Endothelial cell of umbilical vein (primary cell): ENCODE measurements around the gene SMARCA2. TPM values are rescaled to one million over a fixed set of nuclear protein-coding genes. Genes with fewer than 3 reads are reported as not detected.
A peak's percentile ranks its signal among the peaks of the same experiment; 100 is the strongest.
"Not testable (repeated sequence)": the region's sequence is repeated elsewhere in the genome, so short reads cannot be mapped to it uniquely, and the experiment has no call there.

Source experiments
- BruUV-seq: library from RNA; stranded (reverse); fragments of 400-500 nt; replicated peaks from 2 replicates; lab custom pipeline; 2021; lab: Mats Ljungman, UMichigan
- CTCF ChIA-PET: fragments of 300-600, 350-600 bp; sonication (Branson Sonifier 250); formaldehyde crosslinking; loops from one replicate; lab custom pipeline; 2021; ENCODE audit warnings: antibody characterized with exemption, inconsistent platforms; lab: Charles Lee
- POLR2A ChIA-PET: fragments of 300-600, 350-600 bp; sonication (Branson Sonifier 250); formaldehyde crosslinking; loops from one replicate; lab custom pipeline; 2021; ENCODE audit warnings: antibody characterized with exemption, inconsistent platforms; lab: Charles Lee
- DNase-seq: peaks from one replicate; pipeline ENCODE4 v3.0.0-alpha.2; 2011; ENCODE audit warnings: low read depth, low spot score
- FAIRE-seq: peaks from 2 replicates; lab custom pipeline; 2011; peaks lifted over from hg19 to GRCh38; lab: Jason Lieb, UNC
- H2AFZ ChIP-seq: 2 replicates; pipeline ENCODE4 v1.6.0; 2012; ENCODE audit warnings: low read depth, low read length, control low read depth, inconsistent platforms
- H3K27ac ChIP-seq: 2 replicates; pipeline ENCODE4 v1.5.1; 2011; ENCODE audit warnings: low read depth, mild to moderate bottlenecking, control low read depth, low read length, moderate library complexity; ENCODE audit not compliant: insufficient read depth
- H3K27me3 ChIP-seq, 2 experiments: 2 replicates each; pipeline versions ENCODE4 v1.6.0 to v1.6.1; 2011; ENCODE audit warnings: low read length in 2 of 2, mixed read lengths in 1 of 2; ENCODE audit not compliant: control insufficient read depth in 2 of 2, insufficient read depth in 2 of 2
- H3K36me3 ChIP-seq, 2 experiments: 2 replicates in 1 of 2; 3 replicates in 1 of 2; pipeline ENCODE4 v1.5.1; 2011; ENCODE audit warnings: low read length in 2 of 2, mild to moderate bottlenecking in 1 of 2, moderate library complexity in 1 of 2; ENCODE audit not compliant: control insufficient read depth in 2 of 2, insufficient read depth in 2 of 2; ENCODE audit errors: extremely low read depth in 1 of 2
- H3K4me1 ChIP-seq: 3 replicates; pipeline ENCODE4 v1.5.1; 2011; ENCODE audit warnings: mild to moderate bottlenecking, low read length; ENCODE audit not compliant: control insufficient read depth, insufficient read depth; ENCODE audit errors: extremely low read depth
- H3K4me2 ChIP-seq: 2 replicates; pipeline ENCODE4 v1.6.1; 2011; ENCODE audit warnings: low read length, control low read depth, mixed read lengths; ENCODE audit not compliant: insufficient read depth
- H3K4me3 ChIP-seq, 3 experiments: fragments of 200-600 bp in 1 of 3; sonication (generic), shearing (Covaris generic) in 1 of 3; replicated peaks in 1 of 3; 2 replicates each; pipeline ENCODE4 v1.5.1; 2011 to 2016; ENCODE audit warnings: control low read depth in 3 of 3, low read length in 3 of 3, mild to moderate bottlenecking in 2 of 3, inconsistent platforms in 1 of 3, low read depth in 1 of 3, moderate library complexity in 1 of 3; ENCODE audit not compliant: insufficient read depth in 1 of 3
- H3K79me2 ChIP-seq: 2 replicates; pipeline ENCODE4 v1.6.0; 2012; ENCODE audit warnings: low read length, inconsistent platforms; ENCODE audit not compliant: control insufficient read depth, insufficient read depth
- H3K9ac ChIP-seq: replicated peaks from 2 replicates; pipeline ENCODE3; 2011; ENCODE audit warnings: low read length, control low read depth; ENCODE audit not compliant: insufficient read depth; ENCODE audit errors: extremely low read depth
- H3K9me1 ChIP-seq: replicated peaks from 3 replicates; pipeline ENCODE4 v1.6.0; 2011; ENCODE audit warnings: mild to moderate bottlenecking, low read length; ENCODE audit not compliant: control insufficient read depth, insufficient read depth; ENCODE audit errors: extremely low read depth
- H3K9me3 ChIP-seq: replicated peaks from 2 replicates; pipeline ENCODE4 v1.5.1; 2012; ENCODE audit warnings: low read length, inconsistent platforms; ENCODE audit not compliant: control insufficient read depth, insufficient read depth
- H4K20me1 ChIP-seq: replicated peaks from 2 replicates; pipeline ENCODE3; 2011; ENCODE audit warnings: mild to moderate bottlenecking, low read length; ENCODE audit not compliant: control insufficient read depth, insufficient read depth; ENCODE audit errors: extremely low read depth
- CTCF ChIP-seq, 2 donors: IDR thresholded peaks; 1 replicate in 1 of 2; 2 replicates in 1 of 2; pipeline ENCODE4 v1.5.1; 2011; ENCODE audit warnings: low read length in 2 of 2, mild to moderate bottlenecking in 2 of 2, moderate library complexity in 2 of 2, control low read depth in 1 of 2, inconsistent platforms in 1 of 2, low read depth in 1 of 2; ENCODE audit not compliant: insufficient read depth in 1 of 2; ENCODE audit errors: extremely low read depth in 1 of 2
- EZH2 ChIP-seq: IDR thresholded peaks from 2 replicates; pipeline ENCODE4 v1.6.1; 2012; ENCODE audit warnings: borderline replicate concordance, low read depth, mild to moderate bottlenecking, moderate library complexity, low read length, inconsistent platforms; ENCODE audit not compliant: severe bottlenecking
- FOS ChIP-seq: IDR thresholded peaks from 2 replicates; pipeline ENCODE4 v1.6.1; 2011; ENCODE audit warnings: mild to moderate bottlenecking, low read length, moderate library complexity, borderline replicate concordance; ENCODE audit not compliant: insufficient read depth
- GATA2 ChIP-seq: IDR thresholded peaks from 2 replicates; pipeline ENCODE4 v1.7.0; 2011; ENCODE audit warnings: low read depth, mild to moderate bottlenecking, moderate library complexity, mixed read lengths, low read length; ENCODE audit not compliant: insufficient read length, insufficient read depth
- JUN ChIP-seq: IDR thresholded peaks from 2 replicates; pipeline ENCODE4 v1.6.1; 2011; ENCODE audit warnings: borderline replicate concordance, low read depth; ENCODE audit not compliant: insufficient read length, insufficient read depth
- MAX ChIP-seq: IDR thresholded peaks from 2 replicates; pipeline ENCODE4 v1.6.1; 2011; ENCODE audit not compliant: insufficient read depth, insufficient read length
- POLR2A ChIP-seq: IDR thresholded peaks from 2 replicates; pipeline ENCODE4 v1.6.1; 2012; ENCODE audit warnings: low read depth, mild to moderate bottlenecking, control low read depth, low read length
- POLR2AphosphoS5 ChIP-seq: IDR thresholded peaks from 2 replicates; pipeline ENCODE4 v1.6.1; 2012; ENCODE audit warnings: low read depth, mild to moderate bottlenecking, control low read depth, low read length, moderate library complexity; ENCODE audit not compliant: insufficient read depth
- dilution Hi-C: fragments of 300-500 bp; cut with MboI; formaldehyde crosslinking; loops from one replicate; pipeline ENCODE4 v1.15.0; 2019; ENCODE audit warnings: low sequenced_read_pairs; ENCODE audit not compliant: extremely low pct_ligation_motif_present
- intact Hi-C: fragments of 100-400 bp; cut with micrococcal nuclease; formaldehyde crosslinking; loops from one replicate; pipeline ENCODE4 v1.10.0; 2022
- polyA plus RNA-seq, 4 experiments: library from polyadenylated mRNA; depleted of rRNA in 3 of 4; stranded (reverse) in 3 of 4; unstranded in 1 of 4; fragments of >200 nt; gene quantifications; 2 replicates each; pipeline versions ENCODE4 v1.2.1 to v1.2.3, GENCODE V29; 2011 to 2012; ENCODE audit warnings: missing spikeins in 1 of 4
- total RNA-seq: library from RNA; stranded (reverse); gene quantifications from 2 replicates; pipeline ENCODE4 v1.2.3, GENCODE V29; 2021

SMARCA2 gene
- total and polyA plus RNA-seq, 2 donors (not counting 3 experiments of a cell fraction or from before 2014, with no cell fraction given), result 54.5 to 79.9 TPM

GRCh38 chr9:2146700-2147099, 131.6 kb downstream of the SMARCA2 start:
- H3K4me1 ChIP-seq, dilution Hi-C loops, BruUV-seq, POLR2A ChIA-PET, H3K36me3 ChIP-seq, H4K20me1 ChIP-seq, H3K9me1 ChIP-seq, H2AFZ ChIP-seq, H3K27ac ChIP-seq, H3K4me3 ChIP-seq, H3K9ac ChIP-seq, FAIRE-seq, H3K79me2 ChIP-seq, H3K27me3 ChIP-seq, H3K9me3 ChIP-seq, DNase-seq, H3K4me2 ChIP-seq: not testable (repeated sequence)
- CTCF ChIA-PET, result interaction anchor here (0.7 to 4.0 kb wide), 8 partner anchors 11 to 669 kb away, joined by 3 to 18 read pairs (median 3); no protein-coding TSS in a partner anchor
- intact Hi-C loops, result loop anchor here (5.0 kb wide), 1 partner anchor 36 kb away; no protein-coding TSS in a partner anchor
- TF ChIP-seq CTCF (IDR thresholded peaks at IDR 0.05; ENCODE audit: extremely low read depth in 1 of 2, insufficient read depth in 1 of 2, low read depth in 1 of 2, low read length in 2 of 2), result peak in 1 of 2 donors; percentile 1

GRCh38 chr9:2150338-2150737, 135.2 kb downstream of the SMARCA2 start:
- Histone ChIP-seq H3K4me1 (no peaks in the 10 kb centered on the region), H3K27ac (no peak overlapping the region), H3K79me2 (no peaks in the 10 kb centered on the region), H3K4me3 (no peak overlapping the region), H3K27me3 (no peaks in the 10 kb centered on the region), H3K9me3 (no peaks in the 10 kb centered on the region), H4K20me1 (no peaks in the 10 kb centered on the region), H3K9ac (no peak overlapping the region), H3K9me1 (no peaks in the 10 kb centered on the region), H3K4me2 (no peak overlapping the region), H3K36me3 (no peaks in the 10 kb centered on the region), H2AFZ (no peak overlapping the region)
- ChIA-PET POLR2A (no interaction called here), CTCF (no interaction called here)
- FAIRE-seq (no peak), DNase-seq (no peak)
- intact Hi-C loops (loop anchor here (10.0 kb wide), 1 partner anchor 474 kb away; the partner anchor contains the start of gene VLDLR), dilution Hi-C loops (no loop called here)
- BruUV-seq, result no TSS peak
- TF ChIP-seq CTCF (IDR thresholded peaks at IDR 0.05; ENCODE audit: extremely low read depth in 1 of 2, insufficient read depth in 1 of 2, low read depth in 1 of 2, low read length in 2 of 2) (no peak), GATA2 (no peak), JUN (no peak), POLR2A (no peak), EZH2 (no peak), POLR2AphosphoS5 (no peak), MAX (no peak), FOS (no peak)
